GM12874 (cell line): ENCODE measurements around the gene KIF1B.

Experiments used
- TF ChIP-seq, protein P1 (sequence below): IDR thresholded peaks from 2 replicates; pipeline ENCODE4 v1.5.1; 2011; ENCODE audit warnings: low read depth, mild to moderate bottlenecking, control low read depth, low read length, moderate library complexity; ENCODE audit not compliant: insufficient read depth

KIF1B gene

DNA sequence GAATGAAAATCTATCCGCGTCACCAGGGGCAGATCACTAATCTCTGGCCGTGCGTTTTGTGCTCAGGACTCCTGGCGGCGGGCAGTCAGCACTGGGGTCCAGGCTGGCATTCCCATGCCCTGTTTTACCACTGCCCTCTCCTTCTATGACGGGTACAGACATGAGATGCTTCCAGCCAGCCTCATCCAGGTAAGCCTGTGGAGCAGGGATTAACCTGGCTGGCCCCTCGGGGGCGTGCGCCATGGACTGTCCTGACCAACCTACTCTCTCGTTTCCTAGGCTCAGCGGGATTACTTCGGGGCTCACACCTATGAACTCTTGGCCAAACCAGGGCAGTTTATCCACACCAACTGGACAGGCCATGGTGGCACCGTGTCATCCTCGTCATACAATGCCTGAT lies 209.0 kb downstream of the KIF1B start:
- TF ChIP-seq, protein P1, sequence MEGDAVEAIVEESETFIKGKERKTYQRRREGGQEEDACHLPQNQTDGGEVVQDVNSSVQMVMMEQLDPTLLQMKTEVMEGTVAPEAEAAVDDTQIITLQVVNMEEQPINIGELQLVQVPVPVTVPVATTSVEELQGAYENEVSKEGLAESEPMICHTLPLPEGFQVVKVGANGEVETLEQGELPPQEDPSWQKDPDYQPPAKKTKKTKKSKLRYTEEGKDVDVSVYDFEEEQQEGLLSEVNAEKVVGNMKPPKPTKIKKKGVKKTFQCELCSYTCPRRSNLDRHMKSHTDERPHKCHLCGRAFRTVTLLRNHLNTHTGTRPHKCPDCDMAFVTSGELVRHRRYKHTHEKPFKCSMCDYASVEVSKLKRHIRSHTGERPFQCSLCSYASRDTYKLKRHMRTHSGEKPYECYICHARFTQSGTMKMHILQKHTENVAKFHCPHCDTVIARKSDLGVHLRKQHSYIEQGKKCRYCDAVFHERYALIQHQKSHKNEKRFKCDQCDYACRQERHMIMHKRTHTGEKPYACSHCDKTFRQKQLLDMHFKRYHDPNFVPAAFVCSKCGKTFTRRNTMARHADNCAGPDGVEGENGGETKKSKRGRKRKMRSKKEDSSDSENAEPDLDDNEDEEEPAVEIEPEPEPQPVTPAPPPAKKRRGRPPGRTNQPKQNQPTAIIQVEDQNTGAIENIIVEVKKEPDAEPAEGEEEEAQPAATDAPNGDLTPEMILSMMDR, result no peak

DNA sequence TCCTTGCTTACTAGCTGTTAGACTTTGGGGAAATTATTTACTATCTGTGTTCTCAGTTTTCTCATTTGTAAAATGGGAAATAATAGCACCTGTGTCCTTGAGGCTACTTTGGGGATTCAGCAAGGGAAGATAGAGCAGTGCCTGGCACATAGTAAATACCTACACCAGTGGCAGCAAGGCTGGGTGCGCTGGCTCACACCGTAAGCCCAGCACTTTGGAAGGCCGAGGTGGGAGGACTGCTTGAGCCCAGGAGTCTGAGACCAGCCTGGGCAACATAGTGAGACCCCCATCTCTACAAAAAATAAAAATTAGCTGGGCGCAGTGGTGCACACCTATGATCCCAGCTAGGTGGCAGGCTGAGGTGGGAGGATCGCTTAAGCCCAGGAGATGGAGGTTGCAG lies 211.3 kb downstream of the KIF1B start:
- TF ChIP-seq, protein P1, result no peak

DNA sequence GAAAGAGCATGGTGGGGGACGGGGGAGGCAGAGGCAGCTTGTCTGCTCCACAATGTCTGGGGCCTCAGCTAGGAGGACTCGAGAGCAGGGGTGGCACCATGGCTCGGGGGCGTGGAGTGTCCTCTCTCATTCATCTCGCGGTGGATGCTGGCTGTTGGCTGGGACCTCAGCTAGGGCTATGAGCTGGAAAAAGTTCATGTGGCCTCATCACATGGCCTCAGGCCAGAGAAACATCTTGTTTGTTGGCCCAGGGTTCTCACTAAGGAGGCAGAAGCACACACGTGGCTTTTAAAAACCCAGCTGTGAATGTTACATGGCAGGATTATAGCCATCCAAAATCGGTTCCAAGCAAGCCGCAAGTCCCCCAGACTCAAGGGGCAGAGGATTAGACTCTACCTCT lies 213.7 kb downstream of the KIF1B start:
- TF ChIP-seq, protein P1, result no peak

DNA sequence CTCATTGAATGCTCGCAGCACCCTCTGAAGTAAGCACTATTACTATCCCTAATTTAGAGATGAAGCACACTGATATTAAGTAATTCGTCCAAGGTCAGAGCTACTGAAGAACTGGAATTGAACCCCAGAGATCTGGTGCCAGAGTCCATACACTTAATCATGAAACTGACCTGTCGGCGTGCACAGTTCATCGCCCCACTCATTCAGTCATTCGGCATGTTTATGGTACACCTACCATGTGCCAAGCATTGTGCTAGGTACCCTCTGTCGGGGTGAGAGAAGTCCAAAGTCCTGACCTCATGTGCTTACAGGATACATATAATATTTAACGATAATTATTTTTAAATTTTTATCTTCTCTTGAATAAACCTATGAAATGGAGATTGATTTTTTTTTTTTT lies 214.3 kb downstream of the KIF1B start:
- TF ChIP-seq, protein P1, result no peak

DNA sequence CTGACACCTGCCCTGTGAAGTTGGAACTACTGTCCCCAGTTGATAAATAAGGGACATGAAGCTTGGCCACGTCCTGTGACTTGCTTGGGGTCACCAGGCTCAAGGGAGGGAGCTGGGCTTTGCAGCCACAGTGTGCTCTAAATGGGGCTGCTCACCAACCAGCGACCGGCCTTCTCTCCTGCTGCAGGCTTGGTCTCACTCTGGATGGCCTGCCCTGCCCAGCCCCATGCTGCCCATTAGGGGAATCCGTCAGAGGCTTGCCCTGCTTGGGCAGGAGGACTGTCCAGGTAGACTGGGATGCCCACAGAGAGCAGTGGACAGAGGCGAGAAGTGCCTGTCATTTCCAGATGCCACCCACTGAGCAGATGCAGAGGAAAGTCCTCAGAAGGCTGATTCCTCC lies 218.6 kb downstream of the KIF1B start:
- TF ChIP-seq, protein P1, result no peak

DNA sequence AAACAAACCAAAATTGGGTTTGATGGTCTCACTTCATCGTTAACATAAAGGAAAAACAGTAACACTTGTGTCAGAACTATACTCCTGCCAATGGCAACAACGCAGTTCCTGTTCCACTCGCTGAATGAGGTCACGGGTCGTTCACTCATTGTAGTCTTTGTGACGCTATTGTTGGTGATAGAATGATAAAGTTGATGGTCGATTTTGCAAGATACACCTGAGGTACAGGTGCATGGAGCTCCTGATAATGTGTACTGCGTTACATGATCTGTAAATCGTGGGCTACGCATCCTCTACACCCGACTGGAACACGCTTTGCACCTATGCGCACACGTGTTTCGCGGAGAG lies 219.5 kb downstream of the KIF1B start:
- TF ChIP-seq, protein P1, result no peak

DNA sequence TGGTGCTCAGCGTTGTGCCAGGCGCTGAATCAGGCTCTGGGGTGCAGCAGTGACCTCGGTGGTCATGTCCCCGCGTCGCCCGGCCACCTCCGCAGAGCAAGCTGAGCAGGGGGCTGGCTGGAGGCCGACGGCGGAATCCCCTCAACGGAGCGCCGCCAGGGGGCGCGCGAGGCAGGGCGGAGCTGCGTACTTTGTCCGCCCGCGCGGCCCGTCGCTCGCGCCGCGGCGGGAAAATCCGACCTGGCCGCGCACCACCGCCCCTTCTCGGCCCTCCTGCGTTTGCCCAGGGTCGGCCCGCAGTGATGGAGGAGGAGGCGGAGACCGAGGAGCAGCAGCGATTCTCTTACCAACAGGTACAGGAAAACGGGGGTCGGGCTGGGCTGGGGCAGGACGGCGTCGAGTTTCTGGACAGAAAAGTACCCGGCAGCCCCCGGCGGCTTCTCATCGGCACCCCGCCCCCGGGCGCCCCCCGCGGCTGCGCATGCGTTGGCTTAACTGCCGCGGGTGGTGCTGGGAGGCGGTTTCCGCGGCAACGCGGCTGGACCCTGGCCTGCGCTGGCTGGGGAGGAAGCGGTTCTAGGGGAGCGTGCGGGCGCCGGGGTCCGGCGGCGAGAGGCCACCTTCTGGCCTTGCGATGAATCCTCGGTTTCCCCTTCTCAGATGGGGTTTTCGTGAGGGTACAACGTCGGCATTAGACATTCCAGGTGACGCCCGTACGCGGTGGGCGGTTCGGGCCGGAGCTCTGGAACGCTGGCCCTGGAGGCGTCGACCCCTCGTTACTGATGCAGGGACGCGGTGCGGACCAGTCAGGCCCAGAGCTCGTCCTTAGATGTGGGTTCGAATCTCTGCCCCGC lies 220.1 kb downstream of the KIF1B start, which contains the start of gene CENPS:
CENPS (plus strand) TSS at position 218 of the 854 bp plus-strand sequence; CDS start at position 303, 85 bp downstream.
- TF ChIP-seq, protein P1, result peak; percentile 98
